HTERT RPE-1 (cell line): Measurements from ENCODE around the gene DIDO1.
"Not testable (repeated sequence)": the region's sequence is repeated elsewhere in the genome, so short reads cannot be mapped to it uniquely, and the experiment has no call there.

ENCODE experiments used
- in situ Hi-C: fragments of 300-500 bp; cut with MboI; formaldehyde crosslinking; loops from 4 replicates; pipeline ENCODE4 v1.14.3; 2020; ENCODE audit warnings: low sequenced_read_pairs

Gene DIDO1

GRCh38 chr20:62962891-62963613 is 36.7 kb upstream of the DIDO1 start:
- in situ Hi-C loops: no loop called here

- in situ Hi-C loops: no loop called here
Measured at GRCh38 chr20:62962221-62962879, 36.0 kb upstream of the DIDO1 start.

GRCh38 chr20:62961799-62962198 is 35.5 kb upstream of the DIDO1 start:
- in situ Hi-C loops: no loop called here

GRCh38 chr20:62961310-62961783 is 35.0 kb upstream of the DIDO1 start:
- in situ Hi-C loops: no loop called here

- in situ Hi-C loops: not testable (repeated sequence)
Measured at GRCh38 chr20:62960446-62961309, 34.4 kb upstream of the DIDO1 start.

- in situ Hi-C loops: no loop called here
Measured at GRCh38 chr20:62959998-62960436, 33.7 kb upstream of the DIDO1 start.

GRCh38 chr20:62959101-62959971 is 33.0 kb upstream of the DIDO1 start:
- in situ Hi-C loops: no loop called here

- in situ Hi-C loops: no loop called here
Measured at GRCh38 chr20:62958388-62959100, 32.2 kb upstream of the DIDO1 start.

- in situ Hi-C loops: no loop called here
Measured at GRCh38 chr20:62957136-62958117, 31.1 kb upstream of the DIDO1 start.

GRCh38 chr20:62956387-62957135 is 30.3 kb upstream of the DIDO1 start:
- in situ Hi-C loops: no loop called here

GRCh38 chr20:62955519-62956386 is 29.4 kb upstream of the DIDO1 start:
- in situ Hi-C loops: no loop called here

GRCh38 chr20:62953839-62954703 is 27.8 kb upstream of the DIDO1 start:
- in situ Hi-C loops: no loop called here

GRCh38 chr20:62952968-62953838 is 26.9 kb upstream of the DIDO1 start:
- in situ Hi-C loops: no loop called here

- in situ Hi-C loops: no loop called here
Measured at GRCh38 chr20:62952373-62952967, 26.2 kb upstream of the DIDO1 start, which contains the start of gene SLC17A9. SLC17A9 (plus strand) TSS chr20:62952709; CDS start chr20:62952831, 122 bp downstream.
